PC-9 (cell line): ENCODE data around the gene GRIP2. TPM values are rescaled to one million over a fixed set of nuclear protein-coding genes. Genes with fewer than 3 reads are reported as not detected.

ENCODE experiments used
- BruUV-seq: library from RNA; stranded (reverse); fragments of 400-500 nt; replicated peaks from 2 replicates; lab custom pipeline; 2021; lab: Mats Ljungman, UMichigan
- CTCF ChIA-PET: fragments of 300-600 bp; sonication (Branson Sonifier 250); formaldehyde crosslinking; loops from one replicate; lab custom pipeline; 2022; ENCODE audit warnings: antibody characterized with exemption; lab: Charles Lee
- POLR2A ChIA-PET: fragments of 300-600 bp; sonication (Branson Sonifier 250); formaldehyde crosslinking; loops from one replicate; lab custom pipeline; 2022; ENCODE audit warnings: antibody characterized with exemption; ENCODE audit not compliant: unreplicated experiment; lab: Charles Lee
- DNase-seq, 2 experiments: peaks; one replicate each; pipeline versions ENCODE4 v3.0.0 to v3.0.0-alpha.2; 2015 to 2022; ENCODE audit warnings: mixed read lengths in 1 of 2
- H2AFZ ChIP-seq: fragments of 200-600 bp; sonication (generic); 2 replicates; pipeline ENCODE4 v1.8.1; 2017; ENCODE audit warnings: antibody characterized with exemption
- H3F3A ChIP-seq: fragments of 200-600 bp; sonication (generic); 2 replicates; pipeline ENCODE4 v1.8.1; 2017; ENCODE audit warnings: antibody characterized with exemption, mild to moderate bottlenecking, low read depth; ENCODE audit not compliant: insufficient read depth
- H3K27ac ChIP-seq: fragments of 200-600 bp; sonication (generic); 2 replicates; pipeline ENCODE4 v1.6.1; 2016; ENCODE audit warnings: mixed run types
- H3K27me3 ChIP-seq: fragments of 200-600 bp; sonication (generic); 2 replicates; pipeline ENCODE4 v1.6.1; 2016; ENCODE audit warnings: low read depth, mixed run types; ENCODE audit not compliant: insufficient read depth
- H3K36me3 ChIP-seq: fragments of 200-600 bp; sonication (generic); 2 replicates; pipeline ENCODE4 v1.6.1; 2016; ENCODE audit warnings: low read depth, mixed run types
- H3K4me1 ChIP-seq: fragments of 200-600 bp; sonication (generic); replicated peaks from 2 replicates; pipeline ENCODE4 v1.6.1; 2016; ENCODE audit warnings: mixed run types; ENCODE audit not compliant: insufficient read depth
- H3K4me2 ChIP-seq: fragments of 200-600 bp; sonication (generic); 2 replicates; pipeline ENCODE4 v1.6.1; 2017; ENCODE audit warnings: mixed run types
- H3K4me3 ChIP-seq: fragments of 200-600 bp; sonication (generic); 2 replicates; pipeline ENCODE4 v1.6.1; 2016; ENCODE audit warnings: mixed run types
- H3K79me2 ChIP-seq: fragments of 200-600 bp; sonication (generic); 2 replicates; pipeline ENCODE4 v1.6.1; 2017; ENCODE audit warnings: low read depth, mixed run types
- H3K9me2 ChIP-seq: fragments of 200-600 bp; sonication (generic); 2 replicates; pipeline ENCODE4 v1.8.1; 2017; ENCODE audit warnings: mild to moderate bottlenecking; ENCODE audit not compliant: insufficient read depth
- H3K9me3 ChIP-seq: fragments of 200-600 bp; sonication (generic); 2 replicates; pipeline ENCODE4 v1.8.1; 2016; ENCODE audit warnings: low read depth; ENCODE audit not compliant: insufficient read depth
- H4K20me1 ChIP-seq: fragments of 200-600 bp; sonication (generic); 2 replicates; pipeline ENCODE4 v1.8.1; 2017; ENCODE audit not compliant: insufficient read depth
- EZH2 ChIP-seq: fragments of 200-600 bp; sonication (generic); IDR thresholded peaks from 2 replicates; pipeline ENCODE4 v1.8.0; 2017; ENCODE audit warnings: antibody characterized with exemption, low read depth
- intact Hi-C: fragments of 100-400 bp; cut with micrococcal nuclease; formaldehyde crosslinking; loops from one replicate; pipeline ENCODE4 v1.10.0; 2022; ENCODE audit not compliant: unreplicated experiment
- total RNA-seq: library from RNA; stranded (reverse); gene quantifications from 2 replicates; pipeline ENCODE4 v1.2.3, GENCODE V29; 2021
- TF ChIP-seq, protein P1 (sequence below): fragments of 200-600 bp; sonication (generic); conservative IDR thresholded peaks from 2 replicates; pipeline ENCODE4 v1.6.1; 2017; ENCODE audit warnings: mixed run types, antibody characterized with exemption, mild to moderate bottlenecking, moderate library complexity

Gene GRIP2
- total RNA-seq, 1 experiment from 2014 or later: not detected

DNA sequence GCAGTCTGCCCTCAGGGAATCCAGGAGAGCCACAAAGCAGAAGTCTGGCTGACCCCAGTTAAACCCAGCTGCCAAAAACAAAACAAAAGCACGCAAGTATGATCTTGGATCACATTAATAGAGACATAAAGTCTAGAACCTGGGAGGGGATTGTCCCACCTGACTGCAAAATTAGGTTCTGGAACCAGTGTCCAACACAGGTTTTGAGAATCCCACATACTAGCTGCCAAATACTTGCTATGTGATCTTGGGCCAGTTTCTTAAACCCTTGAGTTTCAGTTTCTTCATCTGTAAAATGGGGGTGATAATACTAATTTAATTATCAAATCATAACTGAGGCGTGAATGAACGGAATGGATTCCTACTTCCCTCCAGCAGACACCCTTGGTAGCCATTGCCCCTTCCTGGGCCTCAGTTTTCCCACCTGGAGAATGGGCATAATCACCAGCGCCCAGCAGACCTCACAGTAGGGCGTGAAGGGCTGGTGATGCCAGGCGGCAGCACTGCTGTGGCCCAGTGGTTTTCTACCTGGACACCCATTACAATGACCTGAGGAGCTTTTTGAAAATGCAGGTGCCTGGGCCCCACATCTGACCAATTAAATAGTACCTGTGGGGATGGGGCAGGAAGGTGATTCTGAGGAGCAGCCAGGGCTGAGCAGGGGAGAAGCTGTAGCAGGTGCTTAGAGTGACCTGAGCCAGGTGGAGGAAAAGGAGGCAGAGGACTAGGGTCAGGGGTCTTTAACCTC is 32.2 kb downstream of the GRIP2 start:
- intact Hi-C loops: loop anchor here (2.0 to 5.0 kb wide), 3 partner anchors 247 to 611 kb away; no protein-coding TSS in a partner anchor
- H3K36me3 ChIP-seq: no peaks in the 10 kb centered on the region
- CTCF ChIA-PET: no interaction called here
- peaks cover under 1% of the 10 kb centered on the region; the same call in 1 of the 2 replicates for H3K9me3 ChIP-seq
- no peaks in the 10 kb centered on the region for H3K79me2 ChIP-seq
- H3K9me2 ChIP-seq: no peaks in the 10 kb centered on the region
- no peak overlapping the region for H3K4me3 ChIP-seq
- no peak for TF ChIP-seq EZH2
- TF ChIP-seq, protein P1, sequence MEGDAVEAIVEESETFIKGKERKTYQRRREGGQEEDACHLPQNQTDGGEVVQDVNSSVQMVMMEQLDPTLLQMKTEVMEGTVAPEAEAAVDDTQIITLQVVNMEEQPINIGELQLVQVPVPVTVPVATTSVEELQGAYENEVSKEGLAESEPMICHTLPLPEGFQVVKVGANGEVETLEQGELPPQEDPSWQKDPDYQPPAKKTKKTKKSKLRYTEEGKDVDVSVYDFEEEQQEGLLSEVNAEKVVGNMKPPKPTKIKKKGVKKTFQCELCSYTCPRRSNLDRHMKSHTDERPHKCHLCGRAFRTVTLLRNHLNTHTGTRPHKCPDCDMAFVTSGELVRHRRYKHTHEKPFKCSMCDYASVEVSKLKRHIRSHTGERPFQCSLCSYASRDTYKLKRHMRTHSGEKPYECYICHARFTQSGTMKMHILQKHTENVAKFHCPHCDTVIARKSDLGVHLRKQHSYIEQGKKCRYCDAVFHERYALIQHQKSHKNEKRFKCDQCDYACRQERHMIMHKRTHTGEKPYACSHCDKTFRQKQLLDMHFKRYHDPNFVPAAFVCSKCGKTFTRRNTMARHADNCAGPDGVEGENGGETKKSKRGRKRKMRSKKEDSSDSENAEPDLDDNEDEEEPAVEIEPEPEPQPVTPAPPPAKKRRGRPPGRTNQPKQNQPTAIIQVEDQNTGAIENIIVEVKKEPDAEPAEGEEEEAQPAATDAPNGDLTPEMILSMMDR: no peak
- no peak overlapping the region for H3K27ac ChIP-seq
- no peak overlapping the region for H3K4me2 ChIP-seq
- no peaks in the 10 kb centered on the region; the same call in 1 of the 2 replicates for H4K20me1 ChIP-seq
- 0 out of 2 replicates have a peak, but pooled peaks cover 1% of the 10 kb centered on the region for H3K4me1 ChIP-seq
- peaks cover 6% of the 10 kb centered on the region; the same call in 1 of the 2 replicates for H3F3A ChIP-seq
- BruUV-seq: no TSS peak
- no peak for DNase-seq
- H3K27me3 ChIP-seq: 0 out of 2 replicates have a peak, but pooled peaks cover 5% of the 10 kb centered on the region
- POLR2A ChIA-PET: no interaction called here
- no peak overlapping the region for H2AFZ ChIP-seq

DNA sequence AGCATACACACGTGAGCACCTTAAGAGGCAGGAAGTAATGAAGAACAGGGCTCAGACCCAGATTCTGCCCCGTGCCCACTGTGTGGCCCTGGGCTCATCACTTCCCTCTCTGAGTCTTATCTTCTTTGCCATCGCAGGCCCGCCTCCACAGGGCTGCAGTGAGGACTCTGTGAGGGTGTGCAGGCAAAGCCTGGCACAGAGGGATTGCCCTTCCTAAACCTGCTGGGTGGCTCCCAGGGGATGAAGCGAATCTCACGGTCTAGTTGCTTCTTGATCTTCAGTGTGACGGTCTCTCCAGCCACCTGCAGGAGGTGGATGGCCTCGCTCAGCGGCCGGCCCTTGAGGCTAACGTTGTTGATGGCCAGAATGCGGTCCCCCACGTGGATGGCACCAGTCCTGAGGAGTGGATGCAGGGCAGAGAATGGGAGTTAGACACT is 32.8 kb downstream of the GRIP2 start:
- CTCF ChIA-PET: no interaction called here
- no peak overlapping the region for H3K27ac ChIP-seq
- H3K9me2 ChIP-seq: no peaks in the 10 kb centered on the region
- H3F3A ChIP-seq: peaks cover 6% of the 10 kb centered on the region; the same call in 1 of the 2 replicates
- TF ChIP-seq, protein P1: 0 out of 2 replicates have a peak, but pooled peaks have one; percentile 20
- TF ChIP-seq EZH2: no peak
- H3K4me1 ChIP-seq: no peaks in the 10 kb centered on the region
- no peaks in the 10 kb centered on the region for H3K36me3 ChIP-seq
- intact Hi-C loops: loop anchor here (2.0 to 5.0 kb wide), 3 partner anchors 247 to 611 kb away; no protein-coding TSS in a partner anchor
- H2AFZ ChIP-seq: no peak overlapping the region
- POLR2A ChIA-PET: no interaction called here
- BruUV-seq: no TSS peak
- no peak overlapping the region for H3K4me3 ChIP-seq
- H4K20me1 ChIP-seq: no peaks in the 10 kb centered on the region; the same call in 1 of the 2 replicates
- H3K27me3 ChIP-seq: 0 out of 2 replicates have a peak, but pooled peaks cover 5% of the 10 kb centered on the region
- H3K9me3 ChIP-seq: peaks cover 7% of the 10 kb centered on the region
- peak; percentile 57 to 64 for DNase-seq
- no peak overlapping the region for H3K4me2 ChIP-seq
- H3K79me2 ChIP-seq: no peaks in the 10 kb centered on the region

DNA sequence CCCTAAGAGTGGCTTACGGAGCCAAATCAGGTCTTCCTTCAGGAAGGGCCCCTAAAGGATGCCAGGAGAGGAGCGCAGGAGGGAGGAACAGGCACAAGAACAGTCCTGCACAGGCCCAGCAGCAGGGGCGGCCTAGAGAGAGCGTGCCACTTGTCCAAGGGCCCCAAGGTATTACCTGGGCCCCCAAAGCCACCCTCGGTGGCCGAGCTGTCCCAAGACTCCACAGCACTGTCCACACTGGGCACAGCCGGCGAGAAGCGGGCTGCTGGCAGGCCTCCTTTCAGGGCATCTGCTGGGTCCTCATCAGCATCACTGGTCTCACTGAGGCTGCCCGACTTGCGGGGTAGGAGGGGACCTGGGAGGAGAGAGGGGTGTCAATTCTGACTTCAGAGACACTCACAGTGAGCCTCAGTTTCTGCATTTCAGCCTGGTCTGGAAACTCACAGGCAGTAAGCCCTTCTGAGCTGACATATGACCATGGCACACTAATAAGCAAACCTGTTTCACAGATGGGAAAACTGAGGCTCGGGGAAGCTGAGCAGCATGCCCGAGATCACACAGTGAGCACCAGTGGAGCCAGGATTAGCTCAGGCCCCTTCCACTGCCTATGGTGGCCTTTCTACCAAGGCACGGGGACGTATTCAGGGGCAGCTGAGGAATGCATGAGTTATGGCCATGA is 33.4 kb downstream of the GRIP2 start:
- H4K20me1 ChIP-seq: no peaks in the 10 kb centered on the region; the same call in 1 of the 2 replicates
- BruUV-seq: no TSS peak
- peaks cover 6% of the 10 kb centered on the region; the same call in 1 of the 2 replicates for H3F3A ChIP-seq
- H3K4me3 ChIP-seq: no peak overlapping the region
- no peak for DNase-seq
- H3K4me1 ChIP-seq: no peaks in the 10 kb centered on the region
- H3K27me3 ChIP-seq: 0 out of 2 replicates have a peak, but pooled peaks cover 5% of the 10 kb centered on the region
- no peak for TF ChIP-seq EZH2
- TF ChIP-seq, protein P1: no peak
- no peak overlapping the region for H2AFZ ChIP-seq
- no peak overlapping the region for H3K4me2 ChIP-seq
- no peaks in the 10 kb centered on the region for H3K9me2 ChIP-seq
- POLR2A ChIA-PET: no interaction called here
- no peaks in the 10 kb centered on the region for H3K36me3 ChIP-seq
- no peaks in the 10 kb centered on the region for H3K79me2 ChIP-seq
- no peak overlapping the region for H3K27ac ChIP-seq
- intact Hi-C loops: loop anchor here (2.0 to 5.0 kb wide), 3 partner anchors 246 to 610 kb away; no protein-coding TSS in a partner anchor
- CTCF ChIA-PET: no interaction called here
- H3K9me3 ChIP-seq: peaks cover 9% of the 10 kb centered on the region
